Measurements from ENCODE around the gene RPL18A.
A peak's percentile ranks its signal among the peaks of the same experiment; 100 is the strongest.

Gene RPL18A

GRCh38 chr19:17868669-17869068, 9.0 kb downstream of the RPL18A start:
- no peak overlapping the region for H3K27ac Mint-ChIP-seq
- no peak for TF ChIP-seq CTCF (IDR thresholded peaks at IDR 0.05; ENCODE audit: unreplicated experiment in 3 of 3)
- H3K4me3 Mint-ChIP-seq = no peak overlapping the region
- peaks cover 18% of the 10 kb centered on the region for H3K36me3 Mint-ChIP-seq (ENCODE audit: low read depth)
- peaks cover 62% of the 10 kb centered on the region for H3K27me3 Mint-ChIP-seq (ENCODE audit: low read depth)
- H3K9me3 Mint-ChIP-seq = no peaks in the 10 kb centered on the region
- H3K4me1 Mint-ChIP-seq = no peaks in the 10 kb centered on the region

GRCh38 chr19:17869114-17869608, 9.5 kb downstream of the RPL18A start:
- peaks cover 13% of the 10 kb centered on the region for H3K36me3 Mint-ChIP-seq (ENCODE audit: low read depth)
- no peak overlapping the region for H3K4me3 Mint-ChIP-seq
- no peak for TF ChIP-seq CTCF (IDR thresholded peaks at IDR 0.05; ENCODE audit: unreplicated experiment in 3 of 3)
- no peaks in the 10 kb centered on the region for H3K4me1 Mint-ChIP-seq
- H3K9me3 Mint-ChIP-seq = no peaks in the 10 kb centered on the region
- peaks cover 67% of the 10 kb centered on the region for H3K27me3 Mint-ChIP-seq (ENCODE audit: low read depth)
- H3K27ac Mint-ChIP-seq = no peak overlapping the region

GRCh38 chr19:17871032-17871877, 11.5 kb downstream of the RPL18A start:
- H3K4me3 Mint-ChIP-seq = no peak overlapping the region
- no peak for TF ChIP-seq CTCF (IDR thresholded peaks at IDR 0.05; ENCODE audit: unreplicated experiment in 3 of 3)
- no peaks in the 10 kb centered on the region for H3K36me3 Mint-ChIP-seq (ENCODE audit: low read depth)
- peaks cover 77% of the 10 kb centered on the region for H3K27me3 Mint-ChIP-seq (ENCODE audit: low read depth)
- H3K27ac Mint-ChIP-seq = no peak overlapping the region
- H3K9me3 Mint-ChIP-seq = no peaks in the 10 kb centered on the region
- no peaks in the 10 kb centered on the region for H3K4me1 Mint-ChIP-seq

- Mint-ChIP-seq H3K9me3 (no peaks in the 10 kb centered on the region), H3K36me3 (ENCODE audit: low read depth) (no peaks in the 10 kb centered on the region), H3K4me3 (peak within 1 kb of the TSS in 1 of 3 experiments; percentile 11), H3K4me1 (no peaks in the 10 kb centered on the region), H3K27ac (no peak within 1 kb of the TSS), H3K27me3 (ENCODE audit: low read depth) (peaks cover 73% of the 10 kb centered on the region)
- no peak for TF ChIP-seq CTCF (IDR thresholded peaks at IDR 0.05; ENCODE audit: unreplicated experiment in 3 of 3)
Measured at GRCh38 chr19:17871878-17872250, 12.2 kb downstream of the RPL18A start, which contains the start of gene SLC5A5. Gene SLC5A5 (plus strand): TSS chr19:17871945. CDS start chr19:17872320, 375 bp downstream.

GRCh38 chr19:17872251-17873001, 12.7 kb downstream of the RPL18A start:
- H3K9me3 Mint-ChIP-seq = no peaks in the 10 kb centered on the region
- H3K27me3 Mint-ChIP-seq (ENCODE audit: low read depth) = peaks cover 73% of the 10 kb centered on the region
- no peak overlapping the region for H3K27ac Mint-ChIP-seq
- no peak overlapping the region for H3K4me3 Mint-ChIP-seq
- H3K36me3 Mint-ChIP-seq (ENCODE audit: low read depth) = no peaks in the 10 kb centered on the region
- no peaks in the 10 kb centered on the region for H3K4me1 Mint-ChIP-seq
- no peak for TF ChIP-seq CTCF (IDR thresholded peaks at IDR 0.05; ENCODE audit: unreplicated experiment in 3 of 3)
